ENCODE measurements around the gene MAP3K20.
A peak's percentile ranks its signal among the peaks of the same experiment; 100 is the strongest.
"Not testable (repeated sequence)": the region's sequence is repeated elsewhere in the genome, so short reads cannot be mapped to it uniquely, and the experiment has no call there.

Gene MAP3K20

GRCh38 chr2:173238831-173239230, 163.2 kb downstream of the MAP3K20 start:
- no peak for DNase-seq

- DNase-seq = no peak
Observed at GRCh38 chr2:173239644-173240043, 164.0 kb downstream of the MAP3K20 start.

GRCh38 chr2:173240083-173240482, 164.4 kb downstream of the MAP3K20 start:
- DNase-seq = no peak

GRCh38 chr2:173241643-173242042, 166.0 kb downstream of the MAP3K20 start:
- DNase-seq = no peak

- no peak for DNase-seq
Observed at GRCh38 chr2:173247156-173247555, 171.5 kb downstream of the MAP3K20 start.

GRCh38 chr2:173248381-173248780, 172.7 kb downstream of the MAP3K20 start:
- DNase-seq = no peak

GRCh38 chr2:173249661-173250641, 174.3 kb downstream of the MAP3K20 start:
- no peak for DNase-seq

- DNase-seq = no peak
Observed at GRCh38 chr2:173251225-173251624, 175.6 kb downstream of the MAP3K20 start.

GRCh38 chr2:173252581-173252980, 176.9 kb downstream of the MAP3K20 start:
- DNase-seq = no peak

GRCh38 chr2:173254659-173255058, 179.0 kb downstream of the MAP3K20 start:
- DNase-seq = no peak

- no peak for DNase-seq
Observed at GRCh38 chr2:173258701-173259100, 183.1 kb downstream of the MAP3K20 start.

- not testable (repeated sequence) for DNase-seq
Observed at GRCh38 chr2:173262356-173262755, 186.7 kb downstream of the MAP3K20 start.

- no peak for DNase-seq
Observed at GRCh38 chr2:173264151-173264550, 188.5 kb downstream of the MAP3K20 start.

- peak; percentile 5 for DNase-seq
Observed at GRCh38 chr2:173264603-173265366, 189.1 kb downstream of the MAP3K20 start.

GRCh38 chr2:173271135-173271534, 195.5 kb downstream of the MAP3K20 start:
- DNase-seq = no peak

GRCh38 chr2:173271825-173272224, 196.2 kb downstream of the MAP3K20 start:
- no peak for DNase-seq

- no peak for DNase-seq
Observed at GRCh38 chr2:173272849-173273248, 197.2 kb downstream of the MAP3K20 start.

GRCh38 chr2:173278794-173279526, 203.3 kb downstream of the MAP3K20 start:
- no peak for DNase-seq

- no peak for DNase-seq
Observed at GRCh38 chr2:173279527-173279868, 203.9 kb downstream of the MAP3K20 start.

- DNase-seq = no peak
Observed at GRCh38 chr2:173280853-173281252, 205.2 kb downstream of the MAP3K20 start.

GRCh38 chr2:173281898-173282297, 206.3 kb downstream of the MAP3K20 start:
- not testable (repeated sequence) for DNase-seq

- no peak for DNase-seq
Observed at GRCh38 chr2:173282795-173283545, 207.3 kb downstream of the MAP3K20 start.

Data from central memory CD4-positive, alpha-beta T cell (primary cell).